Transverse colon (tissue), 4 donors: ENCODE measurements around the gene USP11. TPM values are rescaled to one million over a fixed set of nuclear protein-coding genes. Genes with fewer than 3 reads are reported as not detected.

Experiments
- DNase-seq: peaks from one replicate; pipeline ENCODE4 v3.0.0-alpha.2; 2019
- H3K27ac ChIP-seq, 4 donors: fragments of 200-600 bp; sonication (generic); 2 replicates each; pipeline ENCODE4 v1.5.1; 2016 to 2018; ENCODE audit warnings: inconsistent platforms in 4 of 4
- H3K27me3 ChIP-seq: fragments of 200-600 bp; sonication (generic); 2 replicates; pipeline ENCODE4 v1.5.1; 2017; ENCODE audit warnings: inconsistent platforms
- H3K36me3 ChIP-seq, 4 donors: fragments of 200-600 bp; sonication (generic); 2 replicates each; pipeline ENCODE4 v1.5.1; 2017 to 2019; ENCODE audit warnings: inconsistent platforms in 4 of 4
- H3K4me1 ChIP-seq, 4 donors: fragments of 200-600 bp; sonication (generic); 2 replicates each; pipeline ENCODE4 v1.5.1; 2017 to 2020; ENCODE audit warnings: inconsistent platforms in 4 of 4
- H3K4me3 ChIP-seq, 4 donors: fragments of 200-600 bp; sonication (generic); 1 replicate in 1 of 4; 2 replicates in 3 of 4; pipeline versions ENCODE4 v1.5.1 to v1.6.1; 2017 to 2019; ENCODE audit warnings: inconsistent platforms in 4 of 4
- H3K9me3 ChIP-seq, 2 donors: fragments of 200-600 bp; sonication (generic); 2 replicates each; pipeline ENCODE4 v1.5.1; 2017 to 2019; ENCODE audit warnings: inconsistent platforms in 2 of 2
- CTCF ChIP-seq, 5 experiments: fragments of 200-600 bp in 3 of 5; fragments of 450-650 bp in 2 of 5; sonication (generic) in 3 of 5; IDR thresholded peaks; 1 replicate in 2 of 5; 2 replicates in 3 of 5; pipeline ENCODE4 v1.5.1; 2016 to 2017; ENCODE audit warnings: antibody characterized with exemption in 5 of 5, inconsistent platforms in 3 of 5, mild to moderate bottlenecking in 2 of 5, moderate library complexity in 1 of 5
- EP300 ChIP-seq: sonication (generic); formaldehyde crosslinking; IDR thresholded peaks from one replicate; pipeline ENCODE4 v1.6.1; 2017; ENCODE audit warnings: antibody characterized with exemption, low read depth
- POLR2A ChIP-seq: fragments of 450-650 bp; IDR thresholded peaks from one replicate; pipeline ENCODE4 v1.6.1; 2016; ENCODE audit warnings: antibody characterized with exemption, mild to moderate bottlenecking, moderate library complexity
- POLR2AphosphoS5 ChIP-seq, 3 donors: sonication (generic); formaldehyde crosslinking; IDR thresholded peaks; one replicate each; pipeline ENCODE4 v1.6.1; 2016; ENCODE audit warnings: antibody characterized with exemption in 3 of 3
- WGBS, 2 donors: methylation state at CpG; one replicate each; pipeline ENCODE4 v1.1.5; 2018; ENCODE audit warnings: low coverage in 1 of 2; 5-methylcytosine and 5-hydroxymethylcytosine counted together
- in situ Hi-C, 4 donors: fragments of 200-750 bp; cut with MboI; loops; one replicate each; pipeline versions ENCODE4 v1.15.0 to v1.15.1; 2017; ENCODE audit warnings: low sequenced_read_pairs in 3 of 4, low pct_ligation_motif_present in 1 of 4, low pct_unique_long_range_greater_than_20kb in 1 of 4
- intact Hi-C: fragments of 100-400 bp; cut with DNase I; formaldehyde crosslinking; loops from one replicate; pipeline ENCODE4 v1.15.1; 2023; ENCODE audit warnings: low total_unique reads
- total RNA-seq, 4 donors: library from RNA; depleted of rRNA; stranded (reverse); fragments of >200 nt; gene quantifications; one replicate each; pipeline ENCODE4 v1.1.0, GENCODE V29; 2016

Gene USP11
- total RNA-seq, 4 donors from 2014 or later, result 5.0 to 45.3 (median 22.3) TPM

- Histone ChIP-seq H3K4me1 (peaks cover 0 to 6% (median 4%) of the 10 kb centered on the region in 4 donors), H3K36me3 (peaks cover 0 to 7% (median 0%) of the 10 kb centered on the region in 4 donors), H3K27ac (no peak overlapping the region), H3K9me3 (no peaks in the 10 kb centered on the region), H3K27me3 (no peaks in the 10 kb centered on the region), H3K4me3 (no peak overlapping the region)
- no peak for DNase-seq
- in situ Hi-C loops, result no loop called here
- intact Hi-C loops, result no loop called here
- no peak for TF ChIP-seq POLR2AphosphoS5 (IDR thresholded peaks at IDR 0.05)
- no peak for TF ChIP-seq POLR2A
- no peak for TF ChIP-seq EP300
- no peak for TF ChIP-seq CTCF (IDR thresholded peaks at IDR 0.05)
- 95% methylated on average over 5 of the region's 6 CpGs; no CpG with 5 or more reads in 1 of the 2 donors for WGBS, 2 donors
These were observed 3.4 kb upstream of the USP11 start for GRCh38 chrX:47229427-47229826.

- Histone ChIP-seq H3K27ac (no peak overlapping the region), H3K4me3 (no peak overlapping the region), H3K27me3 (no peaks in the 10 kb centered on the region), H3K4me1 (peaks cover 0 to 6% (median 4%) of the 10 kb centered on the region in 4 donors), H3K36me3 (peaks cover 0 to 7% (median 0%) of the 10 kb centered on the region in 4 donors), H3K9me3 (no peaks in the 10 kb centered on the region)
- intact Hi-C loops (no loop called here), in situ Hi-C loops (no loop called here)
- TF ChIP-seq CTCF (IDR thresholded peaks at IDR 0.05), result no peak
- TF ChIP-seq EP300, result no peak
- TF ChIP-seq POLR2AphosphoS5 (IDR thresholded peaks at IDR 0.05), result no peak
- no peak for TF ChIP-seq POLR2A
- DNase-seq, result no peak
- WGBS, 2 donors, result 80 to 93% methylated on average over 1 to 5 of the region's 5 CpGs
These were observed 2.5 kb upstream of the USP11 start for GRCh38 chrX:47230136-47230868.

- no peak for DNase-seq
- intact Hi-C loops, result no loop called here
- in situ Hi-C loops, result no loop called here
- 64 to 100% methylated on average over 1 to 2 of the region's 2 CpGs for WGBS, 2 donors
- H3K4me3 ChIP-seq, result no peak overlapping the region
- H3K27me3 ChIP-seq, result no peaks in the 10 kb centered on the region
- H3K4me1 ChIP-seq, result peaks cover 0 to 6% (median 4%) of the 10 kb centered on the region in 4 donors
- H3K36me3 ChIP-seq, result peaks cover 0 to 7% (median 0%) of the 10 kb centered on the region in 4 donors
- no peak overlapping the region for H3K27ac ChIP-seq
- no peaks in the 10 kb centered on the region for H3K9me3 ChIP-seq
- no peak for TF ChIP-seq POLR2AphosphoS5 (IDR thresholded peaks at IDR 0.05)
- no peak for TF ChIP-seq CTCF (IDR thresholded peaks at IDR 0.05)
- no peak for TF ChIP-seq POLR2A
These were observed 1.6 kb upstream of the USP11 start for GRCh38 chrX:47231167-47231566.

GRCh38 chrX:47232197-47232802 lies 509 bp upstream of the USP11 start:
- WGBS, 2 donors, result 76% methylated on average over 8 of the region's 8 CpGs; no CpG with 5 or more reads in 1 of the 2 donors
- peak overlapping the region; percentile 94 to 99 (median 97) for H3K27ac ChIP-seq
- TF ChIP-seq EP300 (no peak), POLR2AphosphoS5 (IDR thresholded peaks at IDR 0.05) (no peak), POLR2A (no peak), CTCF (IDR thresholded peaks at IDR 0.05) (no peak)
- H3K4me1 ChIP-seq, result peaks cover 0 to 6% (median 4%) of the 10 kb centered on the region in 4 donors
- no peaks in the 10 kb centered on the region for H3K36me3 ChIP-seq
- intact Hi-C loops, result no loop called here
- no peak for DNase-seq
- H3K4me3 ChIP-seq, result peak overlapping the region; percentile 56 to 83 (median 70)
- H3K27me3 ChIP-seq, result no peaks in the 10 kb centered on the region
- in situ Hi-C loops, result no loop called here
- H3K9me3 ChIP-seq, result no peaks in the 10 kb centered on the region
